PC-3 (cell line): ENCODE data around the gene PADI1. TPM values are rescaled to one million over a fixed set of nuclear protein-coding genes. Genes with fewer than 3 reads are reported as not detected.

Experiments
- ATAC-seq: fragments of 200-7000 bp; cut with Tn5 transposase; 2 replicates; pipeline ENCODE4 v1.9.1; 2020; ENCODE audit warnings: mild to moderate bottlenecking, moderate library complexity
- BruUV-seq: library from RNA; stranded (reverse); fragments of 400-500 nt; replicated peaks from 2 replicates; lab custom pipeline; 2021; lab: Mats Ljungman, UMichigan
- CTCF ChIA-PET: fragments of 300-600 bp; sonication (Branson Sonifier 250); formaldehyde crosslinking; loops from one replicate; lab custom pipeline; 2022; ENCODE audit warnings: antibody characterized with exemption; lab: Charles Lee
- POLR2A ChIA-PET: fragments of 300-600 bp; sonication (Branson Sonifier 250); formaldehyde crosslinking; loops from one replicate; lab custom pipeline; 2022; ENCODE audit warnings: antibody characterized with exemption; ENCODE audit not compliant: unreplicated experiment; lab: Charles Lee
- DNase-seq: peaks from one replicate; pipeline ENCODE4 v3.0.0-alpha.2; 2015
- H2AFZ ChIP-seq: fragments of 300-600 bp; sonication (generic); 2 replicates; pipeline ENCODE4 v1.6.0; 2016; ENCODE audit warnings: antibody characterized with exemption, low read length
- H3F3A ChIP-seq: fragments of 300-600 bp; sonication (generic); one replicate; pipeline ENCODE4 v1.6.0; 2017; ENCODE audit warnings: antibody characterized with exemption, low read length, control low read depth, mild to moderate bottlenecking; ENCODE audit not compliant: unreplicated experiment
- H3K27ac ChIP-seq: fragments of 300-600 bp; sonication (generic); 2 replicates; pipeline ENCODE4 v1.5.1; 2016; ENCODE audit warnings: mild to moderate bottlenecking, low read length
- H3K27me3 ChIP-seq: fragments of 300-600 bp; sonication (generic); 2 replicates; pipeline ENCODE4 v1.6.1; 2016; ENCODE audit warnings: low read length, mixed read lengths
- H3K36me3 ChIP-seq: fragments of 300-600 bp; sonication (generic); 2 replicates; pipeline ENCODE4 v1.6.1; 2016; ENCODE audit warnings: low read depth, mixed run types, low read length, mixed read lengths
- H3K4me1 ChIP-seq: fragments of 300-600 bp; sonication (generic); 2 replicates; pipeline ENCODE4 v1.5.1; 2016; ENCODE audit warnings: low read length; ENCODE audit not compliant: insufficient read depth
- H3K4me2 ChIP-seq: fragments of 300-600 bp; sonication (generic); 2 replicates; pipeline ENCODE4 v1.6.0; 2016; ENCODE audit warnings: low read length
- H3K4me3 ChIP-seq: fragments of 300-600 bp; sonication (generic); 2 replicates; pipeline ENCODE4 v1.5.1; 2016; ENCODE audit warnings: mild to moderate bottlenecking, low read length, mixed read lengths
- H3K79me2 ChIP-seq: fragments of 300-600 bp; sonication (generic); 2 replicates; pipeline ENCODE4 v1.6.1; 2017; ENCODE audit warnings: low read length, mixed read lengths
- H3K9ac ChIP-seq: fragments of 300-600 bp; sonication (generic); 2 replicates; pipeline ENCODE4 v1.6.0; 2016; ENCODE audit warnings: mild to moderate bottlenecking, low read length
- H3K9me2 ChIP-seq: fragments of 300-600 bp; sonication (generic); replicated peaks from 2 replicates; pipeline ENCODE4 v1.6.1; 2016; ENCODE audit warnings: mixed run types, low read length, mixed read lengths
- H3K9me3 ChIP-seq: fragments of 300-600 bp; sonication (generic); 2 replicates; pipeline ENCODE4 v1.6.1; 2016; ENCODE audit warnings: low read length, mixed read lengths
- H4K20me1 ChIP-seq: fragments of 300-600 bp; sonication (generic); 2 replicates; pipeline ENCODE4 v1.6.1; 2016; ENCODE audit warnings: low read length, mixed read lengths
- EZH2 ChIP-seq: fragments of 300-600 bp; sonication (generic); IDR thresholded peaks from one replicate; pipeline ENCODE4 v1.6.1; 2017; ENCODE audit warnings: antibody characterized with exemption, mild to moderate bottlenecking, low read length; ENCODE audit not compliant: unreplicated experiment
- EZH2phosphoT487 ChIP-seq: fragments of 300-600 bp; sonication (generic); IDR thresholded peaks from 2 replicates; pipeline ENCODE4 v1.6.1; 2018; ENCODE audit warnings: mild to moderate bottlenecking, antibody characterized with exemption, low read length, borderline replicate concordance
- intact Hi-C: fragments of 100-400 bp; cut with micrococcal nuclease; formaldehyde crosslinking; loops from 2 replicates; pipeline ENCODE4 v1.9.0; 2023
- total RNA-seq: library from RNA; depleted of rRNA; stranded (reverse); fragments of >200 nt; gene quantifications from 2 replicates; pipeline ENCODE4 v1.2.3, GENCODE V29; 2014
- TF ChIP-seq, protein P1 (sequence below): fragments of 300-600 bp; sonication (generic); conservative IDR thresholded peaks from 2 replicates; pipeline ENCODE4 v1.5.1; 2017; ENCODE audit warnings: antibody characterized with exemption, low read depth, mild to moderate bottlenecking, low read length

The PADI1 gene
- total RNA-seq, 1 experiment from 2014 or later, result 0.73 TPM

DNA sequence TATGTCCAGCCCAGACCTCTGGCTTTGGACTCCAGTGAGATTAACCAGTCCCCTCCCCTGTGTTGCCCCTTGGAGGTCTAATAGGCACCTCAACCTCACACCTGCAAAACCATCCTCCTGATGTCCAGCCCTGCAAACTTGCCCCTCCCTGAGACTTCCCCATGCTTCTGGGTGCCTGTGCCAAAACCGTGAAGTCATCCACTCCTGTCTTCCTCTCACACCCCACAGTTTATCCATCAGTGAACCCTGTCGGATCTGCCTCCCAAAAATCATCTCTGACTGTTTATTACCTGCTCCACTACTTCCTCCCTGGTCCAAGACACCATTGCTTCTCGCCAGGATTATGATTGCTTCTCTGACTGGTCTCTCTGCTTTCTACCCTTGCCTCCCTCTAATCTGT, 31.7 kb upstream of the PADI1 start:
- H3F3A ChIP-seq, result no peaks in the 10 kb centered on the region
- TF ChIP-seq EZH2 (no peak), EZH2phosphoT487 (no peak)
- TF ChIP-seq, protein P1, sequence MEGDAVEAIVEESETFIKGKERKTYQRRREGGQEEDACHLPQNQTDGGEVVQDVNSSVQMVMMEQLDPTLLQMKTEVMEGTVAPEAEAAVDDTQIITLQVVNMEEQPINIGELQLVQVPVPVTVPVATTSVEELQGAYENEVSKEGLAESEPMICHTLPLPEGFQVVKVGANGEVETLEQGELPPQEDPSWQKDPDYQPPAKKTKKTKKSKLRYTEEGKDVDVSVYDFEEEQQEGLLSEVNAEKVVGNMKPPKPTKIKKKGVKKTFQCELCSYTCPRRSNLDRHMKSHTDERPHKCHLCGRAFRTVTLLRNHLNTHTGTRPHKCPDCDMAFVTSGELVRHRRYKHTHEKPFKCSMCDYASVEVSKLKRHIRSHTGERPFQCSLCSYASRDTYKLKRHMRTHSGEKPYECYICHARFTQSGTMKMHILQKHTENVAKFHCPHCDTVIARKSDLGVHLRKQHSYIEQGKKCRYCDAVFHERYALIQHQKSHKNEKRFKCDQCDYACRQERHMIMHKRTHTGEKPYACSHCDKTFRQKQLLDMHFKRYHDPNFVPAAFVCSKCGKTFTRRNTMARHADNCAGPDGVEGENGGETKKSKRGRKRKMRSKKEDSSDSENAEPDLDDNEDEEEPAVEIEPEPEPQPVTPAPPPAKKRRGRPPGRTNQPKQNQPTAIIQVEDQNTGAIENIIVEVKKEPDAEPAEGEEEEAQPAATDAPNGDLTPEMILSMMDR, result no peak
- BruUV-seq, result no TSS peak

DNA sequence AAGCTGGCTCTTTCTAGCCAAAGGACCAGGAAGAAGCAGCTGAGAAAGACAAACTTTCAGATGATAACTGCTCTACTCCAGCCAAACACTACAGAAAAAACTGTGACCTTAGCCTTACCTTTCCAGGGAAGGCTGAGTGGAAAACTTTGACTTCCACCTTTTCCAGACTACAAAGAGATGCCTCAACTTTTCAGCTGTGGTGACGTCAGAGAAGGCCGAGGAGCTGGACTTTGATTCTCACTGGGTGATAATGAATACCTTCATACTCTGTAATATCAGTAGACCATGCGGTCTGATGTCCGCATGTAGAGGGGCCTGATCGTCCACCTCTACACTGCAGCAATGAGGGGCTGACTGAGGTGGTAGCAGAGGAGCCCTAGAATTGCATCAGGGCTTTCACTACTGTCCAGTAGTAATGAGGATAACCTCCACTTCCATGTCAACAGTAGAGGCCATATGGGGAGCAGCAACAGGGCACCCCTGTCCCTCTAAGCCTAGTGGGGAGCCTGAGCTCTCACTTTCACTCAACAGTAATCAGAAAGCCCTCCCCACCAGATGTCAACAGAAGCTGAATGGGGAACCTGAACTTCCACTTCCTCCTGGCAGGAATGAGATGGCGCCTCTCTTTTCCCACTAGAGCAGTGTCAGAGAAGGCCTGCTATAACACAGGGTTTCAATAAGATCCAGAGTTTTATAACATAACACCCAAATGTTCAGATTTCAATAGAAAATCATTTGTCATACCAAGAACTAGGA, 28.4 kb upstream of the PADI1 start:
- Histone ChIP-seq H3K4me1 (no peaks in the 10 kb centered on the region), H3K27me3 (no peaks in the 10 kb centered on the region), H3K4me2 (no peak overlapping the region), H3F3A (no peaks in the 10 kb centered on the region), H3K27ac (no peak overlapping the region), H3K9me3 (no peaks in the 10 kb centered on the region), H3K9ac (no peak overlapping the region), H3K79me2 (no peaks in the 10 kb centered on the region), H3K36me3 (no peaks in the 10 kb centered on the region), H2AFZ (no peak overlapping the region), H4K20me1 (no peaks in the 10 kb centered on the region), H3K9me2 (no peaks in the 10 kb centered on the region), H3K4me3 (no peak overlapping the region)
- TF ChIP-seq EZH2phosphoT487 (no peak), EZH2 (no peak)
- TF ChIP-seq, protein P1, result no peak
- DNase-seq (no peak), ATAC-seq (no peak)
- CTCF ChIA-PET, result no interaction called here
- intact Hi-C loops, result no loop called here
- no TSS peak for BruUV-seq
- POLR2A ChIA-PET, result no interaction called here

More for the DNA sequence above, 31.7 kb upstream of the PADI1 start:
- Histone ChIP-seq H3K27ac (no peak overlapping the region), H2AFZ (no peak overlapping the region), H3K4me2 (no peak overlapping the region), H3K4me1 (peaks cover 17% of the 10 kb centered on the region), H3K9ac (no peak overlapping the region), H3K4me3 (no peak overlapping the region), H3K79me2 (no peaks in the 10 kb centered on the region), H3K36me3 (no peaks in the 10 kb centered on the region), H3K9me3 (no peaks in the 10 kb centered on the region), H3K27me3 (no peaks in the 10 kb centered on the region), H4K20me1 (no peaks in the 10 kb centered on the region), H3K9me2 (no peaks in the 10 kb centered on the region)
- DNase-seq (no peak), ATAC-seq (no peak)
- CTCF ChIA-PET, result no interaction called here
- intact Hi-C loops, result no loop called here
- POLR2A ChIA-PET, result no interaction called here

DNA sequence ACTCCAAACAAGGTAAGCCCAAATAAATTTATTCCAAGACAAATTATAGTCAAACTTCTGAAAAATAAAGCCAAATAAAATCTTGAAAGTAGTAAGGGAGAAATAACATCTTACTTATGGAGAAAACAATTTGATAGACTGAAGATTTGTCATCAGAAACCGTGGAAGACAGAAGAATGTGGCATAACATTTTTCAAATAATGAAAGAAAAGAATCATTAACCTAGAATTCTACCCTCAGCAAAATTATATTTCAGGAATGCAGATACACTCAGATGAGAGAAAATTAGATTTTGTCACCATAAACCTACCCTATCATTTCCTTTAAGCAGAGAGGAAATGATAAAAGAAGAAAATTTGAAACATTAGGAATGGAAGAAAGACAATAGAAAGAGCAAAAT, 27.3 kb upstream of the PADI1 start:
- Histone ChIP-seq H3K9me2 (no peaks in the 10 kb centered on the region), H3K9ac (no peak overlapping the region), H3K27me3 (no peaks in the 10 kb centered on the region), H3K27ac (no peak overlapping the region), H3K4me1 (no peaks in the 10 kb centered on the region), H3F3A (no peaks in the 10 kb centered on the region), H3K4me3 (no peak overlapping the region), H3K36me3 (no peaks in the 10 kb centered on the region), H3K9me3 (no peaks in the 10 kb centered on the region), H3K4me2 (no peak overlapping the region), H3K79me2 (no peaks in the 10 kb centered on the region), H2AFZ (no peak overlapping the region), H4K20me1 (no peaks in the 10 kb centered on the region)
- ATAC-seq (no peak), DNase-seq (no peak)
- ChIA-PET POLR2A (no interaction called here), CTCF (no interaction called here)
- TF ChIP-seq EZH2phosphoT487 (no peak), EZH2 (no peak)
- TF ChIP-seq, protein P1, result no peak
- BruUV-seq, result no TSS peak
- intact Hi-C loops, result no loop called here
